Thyroid gland (tissue), 4 donors: ENCODE measurements around the gene EXOC7. TPM values are rescaled to one million over a fixed set of nuclear protein-coding genes. Genes with fewer than 3 reads are reported as not detected.

Source experiments
- DNase-seq, 2 donors: peaks; one replicate each; pipeline ENCODE4 v3.0.0-alpha.2; 2019
- H3K27ac ChIP-seq, 3 donors: fragments of 200-600 bp; sonication (generic); 1 replicate in 2 of 3; 2 replicates in 1 of 3; pipeline ENCODE4 v1.5.1; 2016 to 2019; ENCODE audit warnings: mild to moderate bottlenecking in 1 of 3, moderate library complexity in 1 of 3
- H3K27me3 ChIP-seq: fragments of 200-600 bp; sonication (generic); one replicate; pipeline ENCODE4 v1.5.1; 2019
- H3K36me3 ChIP-seq, 2 donors: fragments of 200-600 bp; sonication (generic); one replicate each; pipeline ENCODE4 v1.5.1; 2016 to 2019
- H3K4me1 ChIP-seq, 2 donors: fragments of 200-600 bp; sonication (generic); one replicate each; pipeline ENCODE4 v1.5.1; 2017 to 2019
- H3K4me3 ChIP-seq, 3 donors: fragments of 200-600 bp; sonication (generic); replicated peaks in 1 of 3; 1 replicate in 2 of 3; 2 replicates in 1 of 3; pipeline ENCODE4 v1.5.1; 2016; ENCODE audit warnings: mild to moderate bottlenecking in 1 of 3
- H3K9me3 ChIP-seq: fragments of 200-600 bp; sonication (generic); one replicate; pipeline ENCODE4 v1.5.1; 2017
- POLR2A ChIP-seq, 2 donors: fragments of 450-650 bp; IDR thresholded peaks; one replicate each; pipeline ENCODE4 v1.6.1; 2017; ENCODE audit warnings: antibody characterized with exemption in 2 of 2, mild to moderate bottlenecking in 2 of 2, moderate library complexity in 1 of 2
- WGBS, 2 donors: methylation state at CpG; one replicate each; pipeline ENCODE4 v1.1.5; 2017; 5-methylcytosine and 5-hydroxymethylcytosine counted together
- intact Hi-C: fragments of 100-400 bp; cut with DNase I; formaldehyde crosslinking; loops from one replicate; pipeline ENCODE4 v1.15.1; 2023
- total RNA-seq, 4 donors: library from RNA; depleted of rRNA; stranded (reverse); fragments of >200 nt; gene quantifications; one replicate each; pipeline ENCODE4 v1.2.3, GENCODE V29; 2016
- TF ChIP-seq, protein P1 (sequence below), 6 experiments: fragments of 200-600 bp in 3 of 6; fragments of 450-650 bp in 3 of 6; sonication (generic) in 3 of 6; IDR thresholded peaks; one replicate each; pipeline ENCODE4 v1.5.1; 2016 to 2019; ENCODE audit warnings: antibody characterized with exemption in 6 of 6, mild to moderate bottlenecking in 2 of 6, inconsistent platforms in 1 of 6, moderate library complexity in 1 of 6

EXOC7 gene
- total RNA-seq, 4 donors from 2014 or later: 97.8 to 131 (median 115) TPM

DNA sequence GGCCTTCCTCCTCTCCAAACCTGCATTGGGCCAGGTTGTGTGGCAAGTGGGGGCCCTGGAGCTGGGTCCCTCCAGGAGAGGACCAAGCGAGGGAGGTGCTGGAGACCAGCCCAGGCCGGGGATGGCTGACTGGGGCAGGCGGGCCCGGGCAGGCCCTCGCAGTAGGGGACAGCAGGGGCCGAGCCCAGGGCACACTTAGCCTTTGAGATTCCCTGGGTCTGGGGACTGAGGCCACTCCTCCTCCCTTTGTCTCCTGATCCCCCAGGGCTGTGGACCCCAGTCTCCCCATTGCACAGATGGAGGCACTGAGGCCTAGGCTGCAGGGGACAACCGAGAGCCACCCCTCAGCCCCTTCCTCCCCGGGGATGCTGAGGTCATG is 32.2 kb upstream of the EXOC7 start:
- Histone ChIP-seq H3K9me3 (no peaks in the 10 kb centered on the region), H3K36me3 (no peaks in the 10 kb centered on the region), H3K4me3 (no peak overlapping the region), H3K27ac (no peak overlapping the region), H3K27me3 (no peaks in the 10 kb centered on the region), H3K4me1 (peaks cover 31 to 45% of the 10 kb centered on the region in 2 donors)
- intact Hi-C loops: no loop called here
- TF ChIP-seq, protein P1, sequence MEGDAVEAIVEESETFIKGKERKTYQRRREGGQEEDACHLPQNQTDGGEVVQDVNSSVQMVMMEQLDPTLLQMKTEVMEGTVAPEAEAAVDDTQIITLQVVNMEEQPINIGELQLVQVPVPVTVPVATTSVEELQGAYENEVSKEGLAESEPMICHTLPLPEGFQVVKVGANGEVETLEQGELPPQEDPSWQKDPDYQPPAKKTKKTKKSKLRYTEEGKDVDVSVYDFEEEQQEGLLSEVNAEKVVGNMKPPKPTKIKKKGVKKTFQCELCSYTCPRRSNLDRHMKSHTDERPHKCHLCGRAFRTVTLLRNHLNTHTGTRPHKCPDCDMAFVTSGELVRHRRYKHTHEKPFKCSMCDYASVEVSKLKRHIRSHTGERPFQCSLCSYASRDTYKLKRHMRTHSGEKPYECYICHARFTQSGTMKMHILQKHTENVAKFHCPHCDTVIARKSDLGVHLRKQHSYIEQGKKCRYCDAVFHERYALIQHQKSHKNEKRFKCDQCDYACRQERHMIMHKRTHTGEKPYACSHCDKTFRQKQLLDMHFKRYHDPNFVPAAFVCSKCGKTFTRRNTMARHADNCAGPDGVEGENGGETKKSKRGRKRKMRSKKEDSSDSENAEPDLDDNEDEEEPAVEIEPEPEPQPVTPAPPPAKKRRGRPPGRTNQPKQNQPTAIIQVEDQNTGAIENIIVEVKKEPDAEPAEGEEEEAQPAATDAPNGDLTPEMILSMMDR (IDR thresholded peaks at IDR 0.05): no peak
- no peak for TF ChIP-seq POLR2A (IDR thresholded peaks at IDR 0.05)
- WGBS, 2 donors: 54 to 85% methylated on average over 2 to 8 of the region's 8 CpGs
- DNase-seq: no peak

DNA sequence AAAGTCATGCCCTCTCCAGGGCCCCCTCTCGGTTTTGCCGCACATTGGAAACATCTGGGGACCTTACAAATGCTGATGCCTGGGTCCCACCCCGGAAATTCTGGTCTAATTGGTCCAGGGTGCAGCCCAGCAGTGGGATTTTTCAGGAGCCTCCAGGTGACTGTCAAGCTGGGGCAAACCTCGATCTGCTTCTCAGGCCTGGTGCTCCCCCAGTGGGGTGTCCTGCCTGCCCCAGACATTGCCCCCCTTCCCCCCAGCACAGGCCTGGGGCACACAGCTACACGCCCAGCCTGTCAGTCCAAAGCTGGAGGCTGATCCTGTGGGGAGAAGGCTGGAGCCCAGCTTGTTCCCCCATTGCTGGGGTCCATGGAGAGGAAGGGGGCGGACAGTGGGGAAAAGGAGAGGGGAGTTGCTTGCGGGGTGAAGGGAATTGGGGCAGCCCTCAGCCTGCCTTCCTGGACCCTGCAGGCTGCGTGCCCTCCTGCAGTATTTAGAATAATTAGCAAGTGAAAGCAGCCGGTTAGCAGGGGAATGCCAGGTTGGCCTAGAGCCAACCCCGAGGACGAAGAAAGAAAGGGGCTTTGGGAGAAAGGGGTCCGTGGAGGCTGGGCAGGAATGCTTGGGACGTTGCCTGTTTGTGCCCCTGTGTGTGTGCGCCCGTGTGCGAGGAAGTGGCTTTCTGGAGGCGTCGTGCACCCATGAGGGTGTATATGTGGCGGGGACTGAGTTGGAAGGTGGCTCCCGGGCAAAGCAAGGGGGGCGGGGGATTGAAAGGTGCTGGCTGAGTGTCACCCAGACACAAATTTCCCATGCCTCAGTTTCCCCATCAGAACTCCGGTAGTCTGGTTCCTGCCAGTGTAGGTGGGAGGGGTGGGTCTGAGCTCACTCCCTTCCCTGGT is 31.6 kb upstream of the EXOC7 start:
- Histone ChIP-seq H3K9me3 (no peaks in the 10 kb centered on the region), H3K4me3 (no peak overlapping the region), H3K27me3 (no peaks in the 10 kb centered on the region), H3K36me3 (no peaks in the 10 kb centered on the region), H3K27ac (no peak overlapping the region), H3K4me1 (peaks cover 27 to 39% of the 10 kb centered on the region in 2 donors)
- TF ChIP-seq POLR2A (IDR thresholded peaks at IDR 0.05): no peak
- TF ChIP-seq, protein P1 (IDR thresholded peaks at IDR 0.05): no peak
- 63 to 66% methylated on average over 21 of the region's 22 CpGs for WGBS, 2 donors
- no peak for DNase-seq
- intact Hi-C loops: no loop called here

DNA sequence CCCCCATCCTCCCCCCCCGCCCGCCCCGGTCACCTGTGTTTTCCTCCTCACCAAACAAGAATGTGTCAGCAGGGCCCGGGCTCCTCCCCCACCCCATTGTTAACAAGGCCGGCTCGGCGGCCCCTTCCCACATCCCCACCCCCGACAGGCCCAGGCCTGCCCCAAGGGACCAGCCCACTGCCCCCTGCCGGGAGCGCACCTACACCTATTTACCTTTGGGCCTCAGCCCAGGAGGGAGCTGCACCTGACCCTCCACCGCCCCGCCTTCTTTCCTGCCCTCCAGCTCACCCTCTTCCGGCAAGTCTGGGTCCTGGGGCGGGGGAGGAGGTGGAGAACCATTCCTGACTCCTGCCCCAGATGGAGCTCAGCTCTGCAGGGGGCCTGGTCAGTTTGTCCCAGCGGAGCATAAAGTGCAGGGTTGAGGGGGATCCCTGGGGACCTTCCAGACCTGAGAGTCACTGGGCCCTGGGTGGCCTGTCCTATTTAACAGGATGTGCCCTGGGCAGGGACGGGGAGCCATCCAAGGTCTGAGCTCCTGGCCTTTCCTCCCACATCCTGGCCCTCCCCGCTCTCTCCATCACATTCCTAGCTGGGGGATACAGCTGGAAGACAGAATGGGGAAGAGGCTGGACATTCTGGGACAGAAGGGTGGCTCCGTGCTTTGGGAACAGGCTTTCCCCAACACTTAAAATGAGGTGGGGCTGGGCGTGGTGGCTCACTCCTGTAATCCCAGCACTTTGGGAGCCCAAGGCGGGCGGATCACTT is 29.2 kb upstream of the EXOC7 start:
- Histone ChIP-seq H3K4me3 (no peak overlapping the region), H3K4me1 (peaks cover 8 to 16% of the 10 kb centered on the region in 2 donors), H3K27me3 (no peaks in the 10 kb centered on the region), H3K27ac (peak overlapping the region in 1 of 3 donors; percentile 22), H3K36me3 (no peaks in the 10 kb centered on the region), H3K9me3 (no peaks in the 10 kb centered on the region)
- intact Hi-C loops: no loop called here
- WGBS, 2 donors: 35 to 37% methylated on average over 14 to 18 of the region's 21 CpGs
- TF ChIP-seq POLR2A (IDR thresholded peaks at IDR 0.05): no peak
- TF ChIP-seq, protein P1 (IDR thresholded peaks at IDR 0.05): peak in 2 of 6 experiments; percentile 13 to 41
- DNase-seq: peak; percentile 82 to 90

DNA sequence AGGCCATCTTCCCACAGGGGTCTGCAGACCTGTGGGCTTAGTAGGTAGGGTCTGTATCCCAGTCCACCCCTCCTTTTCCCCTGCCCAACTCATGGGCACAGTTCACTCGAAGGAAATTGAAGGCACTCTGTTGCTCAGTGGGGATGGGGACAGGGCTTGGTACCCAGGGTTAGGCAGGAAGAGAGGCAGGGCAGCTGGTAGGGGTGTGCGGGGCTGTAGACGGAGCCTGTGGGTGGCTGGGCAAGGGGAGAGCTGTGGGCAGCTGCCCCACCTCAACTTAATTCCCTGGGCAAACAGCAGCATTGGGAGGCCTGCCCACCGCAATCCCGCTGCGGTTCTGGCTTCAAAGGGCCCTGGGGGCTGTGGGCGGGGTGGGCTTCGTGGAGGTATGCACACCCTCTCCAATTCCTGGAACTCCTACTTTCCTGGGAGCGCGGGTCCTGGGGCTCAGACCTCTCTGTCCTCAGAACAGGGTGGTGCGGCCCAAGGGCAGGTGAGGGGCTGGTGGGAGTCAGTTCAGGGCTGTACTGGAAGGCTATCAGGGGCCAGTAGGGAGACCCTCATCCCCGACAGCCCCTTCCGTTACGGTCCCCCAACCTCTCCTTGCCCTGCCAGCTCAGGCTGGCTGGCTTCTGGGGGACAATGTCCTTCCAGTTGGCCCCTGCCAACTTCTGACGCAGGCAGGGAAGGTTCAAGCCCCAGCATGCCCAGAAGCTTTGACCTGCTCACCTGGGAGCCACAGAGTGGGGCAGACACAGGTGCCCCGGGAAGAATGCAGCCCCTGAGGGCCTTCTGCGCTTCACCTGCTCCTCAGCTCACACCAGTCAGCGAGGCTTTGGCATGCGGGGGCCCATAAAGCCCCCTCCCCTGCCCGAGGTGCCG is 28.3 kb upstream of the EXOC7 start:
- no peak for DNase-seq
- Histone ChIP-seq H3K27me3 (no peaks in the 10 kb centered on the region), H3K4me1 (peaks cover 7 to 12% of the 10 kb centered on the region in 2 donors), H3K27ac (no peak overlapping the region), H3K4me3 (no peak overlapping the region), H3K36me3 (no peaks in the 10 kb centered on the region), H3K9me3 (no peaks in the 10 kb centered on the region)
- intact Hi-C loops: no loop called here
- TF ChIP-seq POLR2A (IDR thresholded peaks at IDR 0.05): no peak
- TF ChIP-seq, protein P1 (IDR thresholded peaks at IDR 0.05): no peak
- WGBS, 2 donors: 77% methylated on average over 12 to 14 of the region's 21 CpGs
